K562 (cell line): ENCODE measurements around the gene RPUSD2. TPM values are rescaled to one million over a fixed set of nuclear protein-coding genes. Genes with fewer than 3 reads are reported as not detected.

Experiments used
- BRD9 ChIP-seq: fragments of 450-650 bp; IDR thresholded peaks from 2 replicates; pipeline ENCODE4 v1.6.1; 2018; ENCODE audit warnings: low read depth; ENCODE audit not compliant: partially characterized antibody
- CBFA2T2 ChIP-seq: fragments of 450-650 bp; conservative IDR thresholded peaks from 2 replicates; pipeline ENCODE4 v1.6.1; 2017; ENCODE audit warnings: mild to moderate bottlenecking
- CBFA2T3 ChIP-seq: fragments of 450-650 bp; IDR thresholded peaks from 2 replicates; pipeline ENCODE4 v1.6.1; 2017
- CC2D1A ChIP-seq: fragments of 450-650 bp; IDR thresholded peaks from 2 replicates; pipeline ENCODE4 v1.6.1; 2017; ENCODE audit warnings: mild to moderate bottlenecking
- FOXJ3 ChIP-seq: sonication (generic); formaldehyde crosslinking; IDR thresholded peaks from 2 replicates; pipeline ENCODE4 v1.4.0; 2020; ENCODE audit warnings: mild to moderate bottlenecking, missing genetic modification reagents
- GTF2F1 ChIP-seq: IDR thresholded peaks from 2 replicates; pipeline ENCODE4 v1.6.1; 2011; ENCODE audit warnings: low read depth, low read length, improper control_type of control experiment
- HMGN3 ChIP-seq: IDR thresholded peaks from 2 replicates; pipeline ENCODE4 v1.6.1; 2011; ENCODE audit warnings: borderline replicate concordance, low read depth, mild to moderate bottlenecking, mixed read lengths, low read length; ENCODE audit not compliant: insufficient read length; ENCODE audit errors: extremely low read depth
- HNRNPK ChIP-seq: fragments of 200-400 bp; formaldehyde crosslinking; IDR thresholded peaks from one replicate; pipeline ENCODE4 v1.6.1; 2018; ENCODE audit warnings: mild to moderate bottlenecking, low read depth, low read length; ENCODE audit not compliant: poor library complexity, severe bottlenecking
- HSF4 ChIP-seq: fragments of 250-450 bp; sonication (Bioruptor Pico); IDR thresholded peaks from 2 replicates; pipeline ENCODE4 v2.1.2; 2022; ENCODE audit warnings: mild to moderate bottlenecking, moderate library complexity, borderline replicate concordance
- IFI16 ChIP-seq: fragments of 250-450 bp; sonication (Bioruptor Pico); IDR thresholded peaks from 2 replicates; pipeline ENCODE4 v2.1.2; 2022; ENCODE audit warnings: mild to moderate bottlenecking, inconsistent platforms
- KAT8 ChIP-seq: fragments of 450-650 bp; IDR thresholded peaks from 2 replicates; pipeline ENCODE4 v1.6.1; 2016; ENCODE audit warnings: low read depth, mild to moderate bottlenecking
- NCOA2 ChIP-seq, 2 experiments: fragments of 450-650 bp; IDR thresholded peaks; 2 replicates each; pipeline ENCODE4 v1.6.1; 2018; ENCODE audit warnings: mild to moderate bottlenecking in 2 of 2, moderate library complexity in 1 of 2; ENCODE audit not compliant: partially characterized antibody in 2 of 2
- PRPF4 ChIP-seq: fragments of 200-400 bp; formaldehyde crosslinking; IDR thresholded peaks from one replicate; pipeline ENCODE4 v1.6.1; 2017; ENCODE audit warnings: low read length, low read depth, mild to moderate bottlenecking; ENCODE audit not compliant: insufficient read depth, poor library complexity, severe bottlenecking
- RHOXF2B ChIP-seq: fragments of 250-450 bp; sonication (Bioruptor Pico); conservative IDR thresholded peaks from 2 replicates; pipeline ENCODE4 v1.5.1; 2021
- SMARCA4 ChIP-seq: fragments of 450-650 bp; IDR thresholded peaks from 2 replicates; pipeline ENCODE4 v1.6.1; 2016
- TAF9B ChIP-seq: fragments of 450-650 bp; IDR thresholded peaks from 2 replicates; pipeline ENCODE4 v1.6.1; 2018; ENCODE audit warnings: mild to moderate bottlenecking; ENCODE audit not compliant: partially characterized antibody
- ZBTB7A ChIP-seq: IDR thresholded peaks from 2 replicates; pipeline ENCODE4 v1.6.1; 2011; ENCODE audit warnings: low read depth, mild to moderate bottlenecking, low read length, moderate library complexity, borderline replicate concordance; ENCODE audit not compliant: control insufficient read depth
- ZKSCAN8 ChIP-seq: fragments of 200-800 bp; sonication (Bioruptor generic); IDR thresholded peaks from 2 replicates; pipeline ENCODE4 v1.6.1; 2016; ENCODE audit warnings: missing genetic modification characterization, missing compliant biosample characterization
- ZNF197 ChIP-seq: fragments of 200-800 bp; sonication (Bioruptor generic); IDR thresholded peaks from 2 replicates; pipeline ENCODE4 v1.6.1; 2016; ENCODE audit warnings: low read depth, missing genetic modification characterization, missing compliant biosample characterization
- ZNF347 ChIP-seq: fragments of 450-650 bp; formaldehyde crosslinking; IDR thresholded peaks from 2 replicates; pipeline ENCODE4 v1.4.0; 2020; ENCODE audit warnings: low read depth, mild to moderate bottlenecking, moderate library complexity
- ZNF695 ChIP-seq: fragments of 450-650 bp; formaldehyde crosslinking; IDR thresholded peaks from 2 replicates; pipeline ENCODE4 v1.4.0; 2020; ENCODE audit warnings: mild to moderate bottlenecking, moderate library complexity
- polyA plus RNA-seq, 8 experiments: library from polyadenylated mRNA; depleted of rRNA in 4 of 8; stranded (reverse) in 5 of 8; unstranded in 3 of 8; fragments of >200 nt; fragmentation: Nextera tagmentation in 2 of 8; fragmentation: Illumina TruSeq in 1 of 8; extraction: Ambion mirVana in 2 of 8; extraction: Trizol in 1 of 8; gene quantifications; 2 replicates each; pipeline versions ENCODE4 v1.2.1 to v1.2.3, GENCODE V29; 2011 to 2014; ENCODE audit warnings: inconsistent platforms in 1 of 8, missing spikeins in 1 of 8
- total RNA-seq, 7 experiments: library from RNA; depleted of rRNA in 6 of 7; stranded (reverse); fragments of >200 nt in 6 of 7; fragmentation: Illumina TruSeq in 2 of 7; extraction: Trizol in 2 of 7; gene quantifications; 2 replicates each; pipeline versions ENCODE4 v1.2.1 to v1.2.3, GENCODE V29; 2011 to 2021; ENCODE audit warnings: low replicate concordance in 1 of 7
- TF ChIP-seq, protein P1 (sequence below): fragments of 250-450 bp; sonication (Bioruptor Pico); IDR thresholded peaks from 2 replicates; pipeline ENCODE4 v1.4.0; 2020; ENCODE audit warnings: borderline replicate concordance
- TF ChIP-seq, protein P2 (sequence below): fragments of 450-650 bp; IDR thresholded peaks from 2 replicates; pipeline ENCODE4 v1.6.1; 2016; ENCODE audit warnings: missing biosample characterization, missing genetic modification characterization
- TF ChIP-seq, protein P3 (sequence below): fragments of 450-650 bp; formaldehyde crosslinking; IDR thresholded peaks from 2 replicates; pipeline ENCODE4 v1.4.0; 2020; ENCODE audit warnings: mild to moderate bottlenecking, moderate library complexity
- TF ChIP-seq, protein P4 (sequence below): sonication (generic); formaldehyde crosslinking; IDR thresholded peaks from 2 replicates; pipeline ENCODE4 v1.9.0; 2022; ENCODE audit warnings: mild to moderate bottlenecking, missing genetic modification reagents

The RPUSD2 gene
- total and polyA plus RNA-seq, 9 of the 15 experiments (the other 6 are each of a cell fraction or from before 2014, with no cell fraction given) = 3.7 to 30.2 (median 14.3) TPM

DNA sequence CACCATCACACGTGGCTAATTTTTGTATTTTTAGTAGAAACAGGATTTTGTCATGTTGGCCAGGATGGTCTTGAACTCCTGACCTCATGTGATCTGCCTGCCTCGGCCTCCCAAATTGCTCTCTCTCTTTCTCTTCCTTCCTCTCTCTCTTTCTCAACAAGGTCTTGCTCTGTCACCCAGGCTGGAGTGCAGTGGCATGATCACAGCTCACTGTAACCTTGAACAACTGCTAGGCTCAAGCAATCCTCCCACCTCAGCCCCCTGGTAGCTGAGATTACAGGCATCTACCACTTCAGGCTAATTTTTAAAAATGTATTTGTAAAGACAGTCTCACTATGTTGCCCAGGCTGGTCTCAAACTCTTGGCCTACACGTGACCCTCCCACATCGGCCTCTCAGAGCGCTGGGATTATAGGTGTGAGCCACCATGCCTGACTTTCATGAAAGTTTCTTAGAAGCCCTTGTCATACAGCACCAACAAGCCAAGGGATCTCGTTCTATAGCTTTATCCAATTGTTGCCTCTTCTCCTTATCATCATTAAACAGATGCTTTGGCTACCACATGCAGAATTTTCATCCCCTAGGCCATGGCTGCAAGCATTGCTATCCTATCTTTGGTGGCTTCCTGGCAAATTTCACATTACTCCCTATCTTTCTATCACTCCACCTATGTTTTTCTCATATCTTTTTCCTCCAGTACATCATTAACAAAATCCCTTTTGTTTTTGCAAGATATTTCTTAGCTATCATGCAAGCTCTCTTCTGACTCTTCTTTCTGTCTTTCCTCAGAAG lies 10.0 kb upstream of the RPUSD2 start (continued):
- TF ChIP-seq, protein P1, sequence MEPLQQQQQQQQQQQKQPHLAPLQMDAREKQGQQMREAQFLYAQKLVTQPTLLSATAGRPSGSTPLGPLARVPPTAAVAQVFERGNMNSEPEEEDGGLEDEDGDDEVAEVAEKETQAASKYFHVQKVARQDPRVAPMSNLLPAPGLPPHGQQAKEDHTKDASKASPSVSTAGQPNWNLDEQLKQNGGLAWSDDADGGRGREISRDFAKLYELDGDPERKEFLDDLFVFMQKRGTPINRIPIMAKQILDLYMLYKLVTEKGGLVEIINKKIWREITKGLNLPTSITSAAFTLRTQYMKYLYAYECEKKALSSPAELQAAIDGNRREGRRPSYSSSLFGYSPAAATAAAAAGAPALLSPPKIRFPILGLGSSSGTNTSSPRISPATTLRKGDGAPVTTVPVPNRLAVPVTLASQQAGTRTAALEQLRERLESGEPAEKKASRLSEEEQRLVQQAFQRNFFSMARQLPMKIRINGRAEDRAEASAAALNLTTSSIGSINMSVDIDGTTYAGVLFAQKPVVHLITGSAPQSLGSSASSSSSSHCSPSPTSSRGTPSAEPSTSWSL (CRISPR knock-in tag) = no peak
- no peak for TF ChIP-seq HNRNPK
- TF ChIP-seq KAT8 = no peak
- TF ChIP-seq TAF9B = peak; percentile 61
- peak; percentile 97; the same call in 1 of the 2 replicates for TF ChIP-seq CC2D1A
- TF ChIP-seq CBFA2T3 = peak; percentile 99
- TF ChIP-seq ZKSCAN8 (CRISPR knock-in tag) = no peak
- no peak for TF ChIP-seq ZNF347 (CRISPR knock-in tag)
- no peak for TF ChIP-seq GTF2F1
- no peak for TF ChIP-seq ZNF695 (CRISPR knock-in tag)
- TF ChIP-seq RHOXF2B (CRISPR knock-in tag) = no peak
- TF ChIP-seq SMARCA4 = peak; percentile 97
- TF ChIP-seq NCOA2 (IDR thresholded peaks at IDR 0.05; ENCODE audit: partially characterized antibody in 2 of 2) = no peak
- TF ChIP-seq, protein P2, sequence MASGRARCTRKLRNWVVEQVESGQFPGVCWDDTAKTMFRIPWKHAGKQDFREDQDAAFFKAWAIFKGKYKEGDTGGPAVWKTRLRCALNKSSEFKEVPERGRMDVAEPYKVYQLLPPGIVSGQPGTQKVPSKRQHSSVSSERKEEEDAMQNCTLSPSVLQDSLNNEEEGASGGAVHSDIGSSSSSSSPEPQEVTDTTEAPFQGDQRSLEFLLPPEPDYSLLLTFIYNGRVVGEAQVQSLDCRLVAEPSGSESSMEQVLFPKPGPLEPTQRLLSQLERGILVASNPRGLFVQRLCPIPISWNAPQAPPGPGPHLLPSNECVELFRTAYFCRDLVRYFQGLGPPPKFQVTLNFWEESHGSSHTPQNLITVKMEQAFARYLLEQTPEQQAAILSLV (tag) = no peak
- TF ChIP-seq, protein P3, sequence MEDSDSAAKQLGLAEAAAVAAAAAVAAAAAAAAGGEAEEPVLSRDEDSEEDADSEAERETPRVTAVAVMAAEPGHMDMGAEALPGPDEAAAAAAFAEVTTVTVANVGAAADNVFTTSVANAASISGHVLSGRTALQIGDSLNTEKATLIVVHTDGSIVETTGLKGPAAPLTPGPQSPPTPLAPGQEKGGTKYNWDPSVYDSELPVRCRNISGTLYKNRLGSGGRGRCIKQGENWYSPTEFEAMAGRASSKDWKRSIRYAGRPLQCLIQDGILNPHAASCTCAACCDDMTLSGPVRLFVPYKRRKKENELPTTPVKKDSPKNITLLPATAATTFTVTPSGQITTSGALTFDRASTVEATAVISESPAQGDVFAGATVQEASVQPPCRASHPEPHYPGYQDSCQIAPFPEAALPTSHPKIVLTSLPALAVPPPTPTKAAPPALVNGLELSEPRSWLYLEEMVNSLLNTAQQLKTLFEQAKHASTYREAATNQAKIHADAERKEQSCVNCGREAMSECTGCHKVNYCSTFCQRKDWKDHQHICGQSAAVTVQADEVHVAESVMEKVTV (CRISPR knock-in tag) = no peak
- no peak for TF ChIP-seq FOXJ3
- no peak for TF ChIP-seq IFI16 (CRISPR knock-in tag)
- TF ChIP-seq, protein P4, sequence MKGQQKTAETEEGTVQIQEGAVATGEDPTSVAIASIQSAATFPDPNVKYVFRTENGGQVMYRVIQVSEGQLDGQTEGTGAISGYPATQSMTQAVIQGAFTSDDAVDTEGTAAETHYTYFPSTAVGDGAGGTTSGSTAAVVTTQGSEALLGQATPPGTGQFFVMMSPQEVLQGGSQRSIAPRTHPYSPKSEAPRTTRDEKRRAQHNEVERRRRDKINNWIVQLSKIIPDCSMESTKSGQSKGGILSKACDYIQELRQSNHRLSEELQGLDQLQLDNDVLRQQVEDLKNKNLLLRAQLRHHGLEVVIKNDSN (CRISPR knock-in tag) = peak; percentile 86
- TF ChIP-seq ZBTB7A = no peak
- TF ChIP-seq CBFA2T2 = peak; percentile 99
- no peak for TF ChIP-seq BRD9
- no peak for TF ChIP-seq HMGN3
- no peak for TF ChIP-seq PRPF4
- no peak for TF ChIP-seq ZNF197 (CRISPR knock-in tag)
- no peak for TF ChIP-seq HSF4 (CRISPR knock-in tag)
